Rectal smooth muscle tissue (tissue), 1 donor: ENCODE measurements around the gene GULP1.

Experiments
- H3K27ac ChIP-seq: one replicate; pipeline ENCODE4 v1.7.0; 2013; ENCODE audit warnings: low read depth, low read length, inconsistent platforms
- H3K27me3 ChIP-seq: one replicate; pipeline ENCODE4 v1.7.0; 2013; ENCODE audit warnings: low read length; ENCODE audit not compliant: control insufficient read depth, insufficient read depth
- H3K36me3 ChIP-seq: one replicate; pipeline ENCODE4 v1.7.0; 2013; ENCODE audit warnings: low read length; ENCODE audit not compliant: control insufficient read depth, insufficient read depth
- H3K4me1 ChIP-seq: one replicate; pipeline ENCODE4 v1.7.0; 2013; ENCODE audit warnings: low read length; ENCODE audit not compliant: control insufficient read depth, insufficient read depth
- H3K4me3 ChIP-seq: one replicate; pipeline ENCODE4 v1.7.0; 2013; ENCODE audit warnings: low read length
- H3K9ac ChIP-seq: one replicate; pipeline ENCODE4 v1.7.0; 2013; ENCODE audit warnings: low read length

Gene GULP1

GRCh38 chr2:188367164-188367563, 75.5 kb downstream of the GULP1 start:
- H3K4me3 ChIP-seq: no peak overlapping the region
- no peaks in the 10 kb centered on the region for H3K36me3 ChIP-seq
- no peaks in the 10 kb centered on the region for H3K27me3 ChIP-seq
- no peaks in the 10 kb centered on the region for H3K4me1 ChIP-seq
- no peak overlapping the region for H3K27ac ChIP-seq
- no peak overlapping the region for H3K9ac ChIP-seq

DNA sequence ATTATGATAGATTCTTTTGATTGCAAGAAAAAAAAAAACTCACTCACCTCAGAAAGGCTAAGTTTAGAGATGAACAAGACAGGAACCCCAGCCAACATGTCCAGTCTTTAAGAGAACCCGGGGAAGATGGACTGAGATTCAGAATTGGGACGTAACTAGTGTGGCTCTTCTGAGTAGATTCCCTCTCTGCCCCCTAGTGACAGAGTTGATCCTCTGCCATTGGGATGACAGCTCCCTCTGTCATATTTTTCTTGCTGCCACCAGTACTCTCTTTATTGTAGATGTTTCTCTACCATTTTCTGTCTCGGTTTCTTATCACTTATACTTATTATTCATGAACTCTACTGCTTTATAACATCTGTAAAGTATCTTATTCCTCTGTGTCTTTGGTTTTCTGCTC, 77.7 kb downstream of the GULP1 start:
- Histone ChIP-seq H3K4me1 (no peaks in the 10 kb centered on the region), H3K27me3 (no peaks in the 10 kb centered on the region), H3K27ac (no peak overlapping the region), H3K4me3 (no peak overlapping the region), H3K9ac (no peak overlapping the region), H3K36me3 (no peaks in the 10 kb centered on the region)

DNA sequence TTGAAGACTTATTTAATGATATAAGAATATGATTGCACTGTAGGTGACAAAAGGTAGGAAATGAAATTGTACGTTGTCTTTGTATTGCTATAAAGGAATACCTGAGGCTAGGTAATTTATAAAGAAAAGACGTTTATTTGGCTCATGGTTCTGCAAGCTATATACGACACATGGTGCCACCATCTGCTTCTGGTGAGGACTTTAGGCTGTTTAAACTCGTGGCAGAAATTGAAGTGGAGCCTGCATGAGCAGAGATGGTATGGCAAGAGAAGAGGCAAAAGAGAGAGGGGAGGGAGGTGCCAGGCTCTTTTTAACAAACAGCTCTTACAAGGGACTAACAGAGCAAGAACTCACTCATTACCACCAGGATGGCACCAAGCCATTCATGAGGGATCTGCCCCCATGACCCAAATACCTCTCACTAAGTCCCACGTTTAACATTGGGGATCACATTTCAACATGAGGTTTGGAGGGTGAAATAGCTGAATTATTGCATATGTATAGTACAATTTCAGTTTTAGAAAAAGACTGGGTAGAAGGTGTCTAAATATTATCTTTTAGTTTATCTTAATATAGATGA, 86.8 kb downstream of the GULP1 start:
- H3K27ac ChIP-seq: no peak overlapping the region
- H3K27me3 ChIP-seq: no peaks in the 10 kb centered on the region
- H3K36me3 ChIP-seq: no peaks in the 10 kb centered on the region
- H3K4me1 ChIP-seq: peaks cover 3% of the 10 kb centered on the region
- H3K4me3 ChIP-seq: no peak overlapping the region
- no peak overlapping the region for H3K9ac ChIP-seq

DNA sequence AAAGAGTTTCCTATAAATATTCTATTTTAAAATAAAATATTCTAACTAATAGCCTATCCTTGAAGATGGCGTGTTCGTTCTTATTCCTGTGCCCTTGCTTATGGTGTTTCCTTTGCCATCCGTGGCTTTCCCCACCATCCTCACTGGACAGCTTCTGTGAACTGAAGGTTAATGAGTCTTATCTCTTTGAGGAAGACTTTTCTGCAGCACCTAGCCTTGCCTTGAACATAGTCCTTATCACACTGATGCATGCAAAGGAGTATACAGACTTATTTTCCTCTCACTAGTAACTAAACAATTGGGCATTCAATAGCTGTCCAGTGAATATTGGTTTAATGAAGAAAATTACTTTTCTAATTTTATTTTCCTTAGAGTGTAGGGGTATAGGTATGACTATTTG, 88.1 kb downstream of the GULP1 start:
- H3K27me3 ChIP-seq: no peaks in the 10 kb centered on the region
- no peaks in the 10 kb centered on the region for H3K36me3 ChIP-seq
- no peak overlapping the region for H3K27ac ChIP-seq
- peaks cover 3% of the 10 kb centered on the region for H3K4me1 ChIP-seq
- no peak overlapping the region for H3K9ac ChIP-seq
- H3K4me3 ChIP-seq: no peak overlapping the region

DNA sequence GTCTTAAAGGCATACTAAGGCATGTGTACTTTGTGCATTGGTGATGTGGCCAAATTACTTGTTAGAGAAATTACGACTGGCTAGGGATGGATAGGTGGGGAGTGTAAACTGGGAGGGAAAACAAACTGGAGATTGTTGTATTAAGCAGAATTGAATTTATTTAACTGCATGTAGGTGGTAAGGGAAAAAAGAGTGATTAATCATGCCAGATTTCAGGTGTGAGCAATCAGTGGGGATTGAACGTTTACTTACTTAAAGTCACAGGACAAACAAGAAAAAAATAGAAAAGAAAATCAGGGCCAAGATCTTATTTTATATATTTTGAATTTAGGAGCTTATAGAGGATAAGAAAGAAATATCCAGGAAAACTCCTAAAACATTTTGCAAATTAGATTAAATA, 88.6 kb downstream of the GULP1 start:
- Histone ChIP-seq H3K27me3 (no peaks in the 10 kb centered on the region), H3K4me3 (no peak overlapping the region), H3K9ac (no peak overlapping the region), H3K27ac (no peak overlapping the region), H3K36me3 (no peaks in the 10 kb centered on the region), H3K4me1 (peaks cover 3% of the 10 kb centered on the region)

- Histone ChIP-seq H3K27me3 (no peaks in the 10 kb centered on the region), H3K4me3 (no peak overlapping the region), H3K36me3 (no peaks in the 10 kb centered on the region), H3K4me1 (peaks cover 3% of the 10 kb centered on the region), H3K27ac (no peak overlapping the region), H3K9ac (no peak overlapping the region)
Measured at GRCh38 chr2:188381614-188382013, 89.9 kb downstream of the GULP1 start.

DNA sequence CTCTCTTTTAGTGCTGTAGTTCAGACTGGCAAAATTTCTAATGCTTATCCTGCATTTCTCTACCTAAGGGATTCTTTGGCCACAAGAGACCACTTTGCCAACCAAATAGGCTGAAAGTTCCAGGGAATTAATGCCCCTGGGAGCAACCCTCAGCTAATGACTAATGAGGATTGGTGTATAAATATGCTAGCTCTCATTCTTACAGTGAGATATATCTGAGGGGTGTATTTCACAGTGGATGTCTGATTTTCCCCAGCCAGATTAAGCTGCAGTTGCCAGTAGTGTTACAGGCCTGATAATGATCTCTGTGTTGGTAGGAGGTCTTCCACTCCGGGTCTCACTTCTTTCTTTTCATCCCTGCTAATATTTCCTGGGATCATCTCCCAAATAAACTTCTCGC, 90.4 kb downstream of the GULP1 start:
- no peak overlapping the region for H3K4me3 ChIP-seq

GRCh38 chr2:188383158-188383557, 91.5 kb downstream of the GULP1 start:
- no peak overlapping the region for H3K4me3 ChIP-seq
- H3K27me3 ChIP-seq: no peaks in the 10 kb centered on the region
- H3K9ac ChIP-seq: no peak overlapping the region
- no peak overlapping the region for H3K27ac ChIP-seq
- no peaks in the 10 kb centered on the region for H3K36me3 ChIP-seq
- peaks cover 3% of the 10 kb centered on the region for H3K4me1 ChIP-seq

More for the DNA sequence above, 90.4 kb downstream of the GULP1 start:
- H3K9ac ChIP-seq: no peak overlapping the region
- no peak overlapping the region for H3K27ac ChIP-seq
- H3K4me1 ChIP-seq: peaks cover 3% of the 10 kb centered on the region
- no peaks in the 10 kb centered on the region for H3K27me3 ChIP-seq
- H3K36me3 ChIP-seq: no peaks in the 10 kb centered on the region

DNA sequence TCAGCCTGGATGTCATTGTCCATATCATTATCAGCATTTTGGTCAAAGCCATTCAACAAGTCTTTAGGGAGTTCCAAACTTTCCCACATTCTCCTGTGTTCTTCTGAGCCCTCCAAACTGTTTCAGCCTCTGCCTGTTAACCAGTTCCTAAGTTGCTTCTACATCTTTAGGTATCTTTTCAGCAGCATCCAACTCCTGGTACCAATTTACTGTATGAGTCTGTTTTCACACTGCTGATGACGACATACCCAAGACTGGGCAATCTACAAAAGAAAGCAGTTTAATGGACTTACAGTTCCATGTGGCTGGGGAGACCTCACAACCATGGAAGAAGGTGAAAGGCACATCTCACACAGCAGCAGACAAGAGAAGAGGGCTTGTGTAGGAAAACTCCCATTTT, 94.2 kb downstream of the GULP1 start:
- Histone ChIP-seq H3K9ac (no peak overlapping the region), H3K27ac (no peak overlapping the region), H3K4me3 (no peak overlapping the region), H3K27me3 (no peaks in the 10 kb centered on the region), H3K4me1 (peaks cover 3% of the 10 kb centered on the region), H3K36me3 (no peaks in the 10 kb centered on the region)

GRCh38 chr2:188388831-188389230, 97.2 kb downstream of the GULP1 start:
- Histone ChIP-seq H3K36me3 (no peaks in the 10 kb centered on the region), H3K27me3 (no peaks in the 10 kb centered on the region), H3K9ac (no peak overlapping the region), H3K27ac (no peak overlapping the region), H3K4me3 (no peak overlapping the region), H3K4me1 (no peaks in the 10 kb centered on the region)

GRCh38 chr2:188391354-188391753, 99.7 kb downstream of the GULP1 start:
- Histone ChIP-seq H3K9ac (no peak overlapping the region), H3K27me3 (no peaks in the 10 kb centered on the region), H3K4me3 (no peak overlapping the region), H3K27ac (no peak overlapping the region), H3K4me1 (no peaks in the 10 kb centered on the region), H3K36me3 (no peaks in the 10 kb centered on the region)

GRCh38 chr2:188394931-188395472, 103.3 kb downstream of the GULP1 start:
- H3K27ac ChIP-seq: no peak overlapping the region
- no peak overlapping the region for H3K9ac ChIP-seq
- no peaks in the 10 kb centered on the region for H3K4me1 ChIP-seq
- no peaks in the 10 kb centered on the region for H3K36me3 ChIP-seq
- H3K27me3 ChIP-seq: no peaks in the 10 kb centered on the region
- H3K4me3 ChIP-seq: no peak overlapping the region

- Histone ChIP-seq H3K4me1 (no peaks in the 10 kb centered on the region), H3K27ac (no peak overlapping the region), H3K9ac (no peak overlapping the region), H3K27me3 (no peaks in the 10 kb centered on the region), H3K36me3 (no peaks in the 10 kb centered on the region), H3K4me3 (no peak overlapping the region)
Measured at GRCh38 chr2:188395903-188396689, 104.4 kb downstream of the GULP1 start.
